ENCODE results near the gene FUBP1.
"Not testable (repeated sequence)": the region's sequence is repeated elsewhere in the genome, so short reads cannot be mapped to it uniquely, and the experiment has no call there.

FUBP1 gene

DNA sequence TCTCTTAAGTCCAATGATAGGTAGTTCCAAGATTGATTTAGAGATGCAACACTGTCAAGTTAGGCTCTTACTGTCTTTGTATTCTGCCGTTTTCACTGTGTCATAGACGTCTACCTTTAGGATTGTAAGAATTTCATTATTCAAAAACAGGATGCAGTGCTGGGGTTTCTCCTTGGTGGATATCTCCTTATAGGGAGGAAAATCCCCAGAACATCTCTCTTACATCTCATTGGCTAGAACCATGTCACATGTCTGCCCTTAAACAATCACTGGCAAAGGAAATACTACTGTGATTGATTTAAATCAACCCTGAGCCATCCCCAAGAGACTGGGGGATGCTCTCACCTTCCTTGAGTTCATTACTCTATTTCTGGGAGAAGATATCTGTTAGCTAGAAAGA lies 10.9 kb upstream of the FUBP1 start:
- DNase-seq (ENCODE audit: low read depth): no peak

DNA sequence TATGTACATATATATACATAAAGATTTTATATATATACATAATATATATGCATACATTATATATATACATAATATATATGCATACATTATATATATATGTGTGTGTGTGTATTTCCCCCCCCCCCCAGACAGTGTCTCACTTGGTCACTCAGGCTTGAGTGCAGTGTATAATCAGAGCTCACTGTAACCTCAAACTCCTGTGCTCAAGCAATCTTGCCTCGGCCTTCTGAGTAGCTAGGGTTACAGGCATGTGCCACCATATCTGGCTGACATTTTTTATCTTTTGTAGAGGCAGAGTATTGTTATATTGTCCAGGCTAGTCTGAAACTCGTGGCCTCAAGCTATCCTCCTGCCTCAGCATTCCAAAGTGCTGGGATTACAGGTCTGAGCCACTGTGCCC lies 9.0 kb upstream of the FUBP1 start:
- no peak for DNase-seq (ENCODE audit: low read depth)

- no peak for DNase-seq (ENCODE audit: low read depth)
These were observed 7.9 kb upstream of the FUBP1 start for GRCh38 chr1:77986810-77987209.

- no peak for DNase-seq (ENCODE audit: low read depth)
These were observed 5.8 kb upstream of the FUBP1 start for GRCh38 chr1:77984629-77985028.

- no peak for DNase-seq (ENCODE audit: low read depth)
These were observed 5.1 kb upstream of the FUBP1 start for GRCh38 chr1:77983997-77984355.

GRCh38 chr1:77983352-77983996 lies 4.6 kb upstream of the FUBP1 start:
- not testable (repeated sequence) for DNase-seq (ENCODE audit: low read depth)

GRCh38 chr1:77978293-77978968 lies 441 bp downstream of the FUBP1 start:
- peak; percentile 69 for DNase-seq (ENCODE audit: low read depth)

DNA sequence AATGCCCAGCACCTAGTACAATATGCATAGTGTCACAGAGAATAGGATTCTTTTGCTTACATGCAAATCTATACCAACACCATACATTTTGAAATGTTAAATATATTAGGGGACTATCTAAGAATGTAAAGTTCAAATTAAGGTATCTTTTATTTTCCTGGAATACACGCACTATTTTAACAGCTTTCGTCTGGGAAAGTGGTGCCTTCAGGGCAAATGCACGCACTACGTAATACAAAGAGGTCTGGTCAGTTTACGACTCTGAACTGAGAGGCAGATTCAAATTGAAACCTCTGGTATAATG lies 931 bp downstream of the FUBP1 start:
- DNase-seq (ENCODE audit: low read depth): no peak

GRCh38 chr1:77976433-77977076 lies 2.3 kb downstream of the FUBP1 start:
- DNase-seq (ENCODE audit: low read depth): no peak

- DNase-seq (ENCODE audit: low read depth): no peak
These were observed 3.0 kb downstream of the FUBP1 start for GRCh38 chr1:77975907-77976306.

- DNase-seq (ENCODE audit: low read depth): no peak
These were observed 3.5 kb downstream of the FUBP1 start for GRCh38 chr1:77975386-77975785.

- no peak for DNase-seq (ENCODE audit: low read depth)
These were observed 6.8 kb downstream of the FUBP1 start for GRCh38 chr1:77972080-77972479.

- no peak for DNase-seq (ENCODE audit: low read depth)
These were observed 8.7 kb downstream of the FUBP1 start for GRCh38 chr1:77970192-77970591.

GRCh38 chr1:77966291-77966690 lies 12.6 kb downstream of the FUBP1 start:
- DNase-seq (ENCODE audit: low read depth): no peak

DNA sequence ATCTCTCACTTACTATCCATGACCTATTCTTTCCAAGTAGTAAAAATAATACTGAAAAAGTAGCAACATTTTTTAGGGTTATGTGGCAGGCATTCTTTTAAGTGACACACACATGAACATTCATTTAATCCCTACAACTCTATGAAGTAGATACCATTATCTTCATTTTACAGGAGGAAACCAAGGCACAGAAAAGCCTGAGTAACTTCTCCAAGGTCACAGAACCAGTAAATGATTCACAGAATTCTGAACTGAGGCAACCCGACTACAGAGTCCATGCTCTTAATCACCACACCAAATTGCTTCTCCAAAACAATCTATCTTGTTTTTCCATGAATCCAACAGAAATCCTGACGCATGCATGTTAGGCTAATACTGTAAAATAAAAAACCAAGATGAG lies 17.5 kb downstream of the FUBP1 start:
- no peak for DNase-seq (ENCODE audit: low read depth)

- DNase-seq (ENCODE audit: low read depth): no peak
These were observed 20.0 kb downstream of the FUBP1 start for GRCh38 chr1:77958850-77959249.

- no peak for DNase-seq (ENCODE audit: low read depth)
These were observed 20.5 kb downstream of the FUBP1 start for GRCh38 chr1:77958391-77958790.

- DNase-seq (ENCODE audit: low read depth): no peak
These were observed 22.4 kb downstream of the FUBP1 start for GRCh38 chr1:77956464-77956863.

DNA sequence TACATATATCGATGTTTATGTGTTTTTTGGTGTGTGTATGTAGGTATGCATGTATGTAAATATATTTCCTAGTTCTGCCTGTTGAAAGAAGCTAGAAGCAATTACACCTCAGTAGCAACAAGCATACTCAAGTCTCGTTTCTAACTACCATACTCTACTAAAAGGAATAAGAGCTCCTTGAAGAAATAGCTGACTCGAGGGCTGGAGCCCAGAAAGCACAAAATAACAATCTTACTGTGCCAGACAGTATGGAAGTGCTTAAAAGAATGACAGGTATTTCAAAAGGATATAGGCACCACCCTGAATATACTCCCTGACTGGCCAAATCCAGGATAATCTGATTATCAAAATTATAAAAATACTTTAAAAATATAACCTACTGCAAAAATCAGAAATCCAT lies 23.2 kb downstream of the FUBP1 start:
- no peak for DNase-seq (ENCODE audit: low read depth)

DNA sequence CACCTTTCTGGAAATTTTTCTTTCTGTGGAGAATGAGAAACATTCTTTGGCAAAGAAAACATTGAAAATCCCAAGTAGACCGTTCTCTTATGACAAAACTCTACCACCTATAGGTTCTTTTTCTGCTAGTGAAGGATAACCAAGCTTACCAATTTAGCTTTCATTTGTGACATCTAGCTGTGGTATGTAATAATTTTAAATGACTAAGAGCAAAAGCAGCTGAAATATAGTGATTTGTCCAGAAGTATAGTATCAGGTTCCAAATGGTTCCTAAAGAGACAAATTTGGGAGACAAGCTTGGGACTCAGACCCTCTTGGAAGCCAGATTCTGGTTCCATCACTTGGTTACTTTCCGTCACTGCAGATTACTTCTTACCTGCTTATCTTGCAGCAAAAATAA lies 24.4 kb downstream of the FUBP1 start:
- DNase-seq (ENCODE audit: low read depth): no peak

DNA sequence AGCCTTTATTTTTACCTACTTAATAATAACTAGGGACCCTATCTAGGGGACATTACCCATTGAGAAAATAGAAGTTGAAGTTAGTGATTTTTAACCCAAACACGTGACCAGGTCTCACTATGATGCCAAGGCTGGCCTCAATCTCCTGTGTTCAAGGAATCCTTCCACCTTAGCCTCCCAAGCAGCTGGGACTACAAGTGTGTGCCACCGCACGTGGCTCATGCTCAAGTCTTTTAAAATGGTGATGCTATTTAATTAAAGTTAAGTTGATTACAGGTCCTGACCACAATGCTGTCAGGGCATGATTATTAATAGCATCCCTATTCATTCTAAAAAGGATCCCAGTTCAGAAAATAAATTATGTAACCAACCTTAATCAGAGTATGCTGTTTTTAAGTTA lies 25.0 kb downstream of the FUBP1 start:
- DNase-seq (ENCODE audit: low read depth): no peak

DNA sequence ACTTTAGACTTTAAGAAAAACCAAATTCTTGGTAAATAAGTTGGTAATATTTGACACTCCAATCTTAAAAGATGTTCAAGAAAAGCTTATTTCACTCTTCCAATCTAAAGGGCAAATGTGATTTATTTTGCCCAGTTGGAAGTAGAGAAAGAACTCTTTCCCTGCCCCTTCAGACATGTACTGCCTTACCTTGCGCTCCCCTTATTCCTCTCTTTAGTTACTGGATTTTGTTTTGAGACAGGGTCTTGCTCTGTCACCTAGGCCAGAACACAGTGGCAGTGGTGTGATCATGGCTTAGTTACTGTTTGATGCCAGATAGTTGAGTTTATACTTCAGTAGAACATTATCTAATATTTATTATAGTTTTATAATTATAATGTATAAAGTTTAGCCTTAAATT lies 27.5 kb downstream of the FUBP1 start:
- DNase-seq (ENCODE audit: low read depth): no peak

GRCh38 chr1:77950873-77951272 lies 28.0 kb downstream of the FUBP1 start:
- DNase-seq (ENCODE audit: low read depth): no peak

DNA sequence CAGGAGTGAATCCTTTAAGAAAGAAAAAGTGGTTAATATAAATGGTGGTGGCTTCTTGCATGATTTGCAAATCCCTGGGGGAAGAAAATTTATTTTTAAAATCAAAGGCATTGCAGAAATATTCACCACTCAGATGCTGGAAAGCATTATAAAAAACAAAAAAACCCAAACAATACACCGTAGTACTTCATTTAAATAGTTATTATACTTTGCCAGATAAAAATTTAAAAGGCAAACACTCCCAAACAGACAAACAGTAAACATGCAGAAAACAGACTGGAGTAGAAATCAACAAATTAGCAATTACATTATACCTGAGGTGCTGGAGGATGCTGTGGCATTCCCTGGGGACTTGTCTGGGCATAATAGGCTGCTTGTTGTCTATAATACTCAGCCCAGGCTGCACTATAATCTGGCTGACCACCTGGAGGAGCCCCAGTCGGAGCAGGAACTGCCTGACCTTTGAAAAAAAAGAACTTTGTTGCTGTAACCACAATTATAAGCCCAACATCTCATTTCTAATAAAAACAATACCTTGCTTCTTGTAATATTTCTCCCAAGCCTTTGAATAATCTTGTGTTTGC lies 29.9 kb downstream of the FUBP1 start:
- DNase-seq (ENCODE audit: low read depth): no peak

Measured in activated gamma-delta T cell treated with anti-CD3 and anti-CD28 coated beads, Interleukin-2, amount 50 U/mL, for 16 hours (primary cell).